Activated B cell treated with CpG ODN at 0.5 μM for 24 hours (primary cell): ENCODE measurements around the gene MMP8. TPM values are rescaled to one million over a fixed set of nuclear protein-coding genes. Genes with fewer than 3 reads are reported as not detected.

Source experiments
- ATAC-seq: fragments of 200-7000 bp; cut with Tn5 transposase; one replicate; pipeline ENCODE4 v1.10.0; 2021; ENCODE audit warnings: low read depth, mild to moderate bottlenecking, moderate library complexity
- CTCF ChIA-PET: fragments of 350-600 bp; sonication (Branson Sonifier 250); formaldehyde crosslinking; loops from one replicate; lab custom pipeline; 2021; ENCODE audit warnings: antibody characterized with exemption; lab: Charles Lee
- POLR2A ChIA-PET: fragments of 350-600 bp; sonication (Branson Sonifier 250); formaldehyde crosslinking; loops from one replicate; lab custom pipeline; 2021; ENCODE audit warnings: antibody characterized with exemption; lab: Charles Lee
- DNase-seq: peaks from one replicate; pipeline ENCODE4 v3.0.0; 2022
- H3K27ac Mint-ChIP-seq: one replicate; pipeline ENCODE4 v1.8.0; 2020; ENCODE audit warnings: mixed read lengths
- H3K27me3 Mint-ChIP-seq: one replicate; pipeline ENCODE4 v1.8.0; 2021; ENCODE audit warnings: mixed read lengths
- H3K36me3 Mint-ChIP-seq: one replicate; pipeline ENCODE4 v1.8.0; 2021; ENCODE audit warnings: low read depth, mixed read lengths
- H3K4me1 Mint-ChIP-seq: one replicate; pipeline ENCODE4 v1.8.0; 2021; ENCODE audit warnings: mixed read lengths
- H3K4me3 Mint-ChIP-seq: one replicate; pipeline ENCODE4 v1.8.0; 2020; ENCODE audit warnings: mild to moderate bottlenecking, mixed read lengths
- H3K9me3 Mint-ChIP-seq: one replicate; pipeline ENCODE4 v1.8.0; 2020; ENCODE audit warnings: mixed read lengths
- intact Hi-C: fragments of 100-400 bp; cut with micrococcal nuclease; formaldehyde crosslinking; loops from one replicate; pipeline ENCODE4 v1.15.1; 2024
- total RNA-seq: library from RNA; stranded (reverse); gene quantifications from 2 replicates; pipeline ENCODE4 v1.2.3, GENCODE V29; 2022
- TF ChIP-seq, protein P1 (sequence below): fragments of 200-600 bp; IDR thresholded peaks from one replicate; pipeline ENCODE4 v1.8.0; 2022; ENCODE audit warnings: antibody characterized with exemption, mild to moderate bottlenecking

The MMP8 gene
- total RNA-seq, 1 donor from 2014 or later = not detected

DNA sequence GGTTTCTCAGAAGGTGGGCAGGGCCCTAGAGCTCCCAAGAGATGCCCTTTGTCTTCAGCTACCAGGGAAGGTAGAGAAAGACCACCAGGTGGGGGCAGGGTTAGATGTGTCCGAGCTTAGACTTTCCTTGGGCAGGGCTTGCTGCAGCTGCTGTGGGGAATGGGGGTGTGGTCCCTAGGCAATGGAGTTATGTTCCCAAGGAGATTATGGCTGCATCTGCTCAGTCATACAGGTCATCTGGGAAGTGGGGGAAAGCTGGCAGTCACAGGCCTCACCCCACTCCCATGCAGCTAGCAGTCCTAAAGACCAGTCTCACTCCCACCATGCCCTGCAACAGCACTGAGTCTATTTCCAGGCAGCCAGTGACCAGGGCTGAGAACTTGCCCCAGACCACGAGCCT lies 48.7 kb downstream of the MMP8 start:
- no peaks in the 10 kb centered on the region for H3K4me1 Mint-ChIP-seq
- ATAC-seq (no peak), DNase-seq (no peak)
- peaks cover 18% of the 10 kb centered on the region for H3K27me3 Mint-ChIP-seq
- H3K36me3 Mint-ChIP-seq = no peaks in the 10 kb centered on the region
- POLR2A ChIA-PET = no interaction called here
- no peak overlapping the region for H3K4me3 Mint-ChIP-seq
- no peaks in the 10 kb centered on the region for H3K9me3 Mint-ChIP-seq
- CTCF ChIA-PET = no interaction called here
- TF ChIP-seq, protein P1, sequence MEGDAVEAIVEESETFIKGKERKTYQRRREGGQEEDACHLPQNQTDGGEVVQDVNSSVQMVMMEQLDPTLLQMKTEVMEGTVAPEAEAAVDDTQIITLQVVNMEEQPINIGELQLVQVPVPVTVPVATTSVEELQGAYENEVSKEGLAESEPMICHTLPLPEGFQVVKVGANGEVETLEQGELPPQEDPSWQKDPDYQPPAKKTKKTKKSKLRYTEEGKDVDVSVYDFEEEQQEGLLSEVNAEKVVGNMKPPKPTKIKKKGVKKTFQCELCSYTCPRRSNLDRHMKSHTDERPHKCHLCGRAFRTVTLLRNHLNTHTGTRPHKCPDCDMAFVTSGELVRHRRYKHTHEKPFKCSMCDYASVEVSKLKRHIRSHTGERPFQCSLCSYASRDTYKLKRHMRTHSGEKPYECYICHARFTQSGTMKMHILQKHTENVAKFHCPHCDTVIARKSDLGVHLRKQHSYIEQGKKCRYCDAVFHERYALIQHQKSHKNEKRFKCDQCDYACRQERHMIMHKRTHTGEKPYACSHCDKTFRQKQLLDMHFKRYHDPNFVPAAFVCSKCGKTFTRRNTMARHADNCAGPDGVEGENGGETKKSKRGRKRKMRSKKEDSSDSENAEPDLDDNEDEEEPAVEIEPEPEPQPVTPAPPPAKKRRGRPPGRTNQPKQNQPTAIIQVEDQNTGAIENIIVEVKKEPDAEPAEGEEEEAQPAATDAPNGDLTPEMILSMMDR = no peak
- intact Hi-C loops = no loop called here
- H3K27ac Mint-ChIP-seq = no peak overlapping the region

GRCh38 chr11:102669664-102670063 lies 55.1 kb downstream of the MMP8 start:
- POLR2A ChIA-PET = no interaction called here
- H3K4me3 Mint-ChIP-seq = no peak overlapping the region
- DNase-seq = no peak
- CTCF ChIA-PET = interaction anchor here (1.1 kb wide), 1 partner anchor 328 kb away, joined by 3 read pairs; no protein-coding TSS in a partner anchor
- TF ChIP-seq, protein P1 = no peak
- H3K36me3 Mint-ChIP-seq = no peaks in the 10 kb centered on the region
- peaks cover 3% of the 10 kb centered on the region for H3K4me1 Mint-ChIP-seq
- ATAC-seq = no peak
- no peak overlapping the region for H3K27ac Mint-ChIP-seq
- no peaks in the 10 kb centered on the region for H3K27me3 Mint-ChIP-seq
- intact Hi-C loops = loop anchor here (5.0 kb wide), 1 partner anchor 402 kb away; no protein-coding TSS in a partner anchor
- no peaks in the 10 kb centered on the region for H3K9me3 Mint-ChIP-seq

- ChIA-PET CTCF (interaction anchor here (0.8 to 4.1 kb wide), 30 partner anchors 8 to 805 kb away, joined by 3 to 56 read pairs (median 5); partner anchors contain the start of gene DYNC2H1), POLR2A (interaction anchor here (0.6 to 1.1 kb wide), 4 partner anchors 298 to 378 kb away, joined by 3 to 4 read pairs (median 3); no protein-coding TSS in a partner anchor)
- no peak overlapping the region for H3K27ac Mint-ChIP-seq
- H3K36me3 Mint-ChIP-seq = no peaks in the 10 kb centered on the region
- H3K27me3 Mint-ChIP-seq = no peaks in the 10 kb centered on the region
- peaks cover 3% of the 10 kb centered on the region for H3K4me1 Mint-ChIP-seq
- intact Hi-C loops = loop anchor here (1.0 to 5.0 kb wide), 10 partner anchors 171 to 814 kb away; partner anchors contain the start of gene BIRC2
- DNase-seq (no peak), ATAC-seq (peak; percentile 54)
- no peaks in the 10 kb centered on the region for H3K9me3 Mint-ChIP-seq
- TF ChIP-seq, protein P1 = no peak
- no peak overlapping the region for H3K4me3 Mint-ChIP-seq
Observed at GRCh38 chr11:102666331-102666957, 58.3 kb downstream of the MMP8 start.

GRCh38 chr11:102664001-102664752 lies 60.6 kb downstream of the MMP8 start:
- H3K27me3 Mint-ChIP-seq = no peaks in the 10 kb centered on the region
- intact Hi-C loops = no loop called here
- H3K4me3 Mint-ChIP-seq = no peak overlapping the region
- no peak for DNase-seq
- ATAC-seq = no peak
- POLR2A ChIA-PET = no interaction called here
- TF ChIP-seq, protein P1 = no peak
- no peaks in the 10 kb centered on the region for H3K36me3 Mint-ChIP-seq
- peaks cover 3% of the 10 kb centered on the region for H3K4me1 Mint-ChIP-seq
- no peaks in the 10 kb centered on the region for H3K9me3 Mint-ChIP-seq
- no peak overlapping the region for H3K27ac Mint-ChIP-seq
- CTCF ChIA-PET = interaction anchor here (3.0 to 4.1 kb wide), 2 partner anchors 322 to 375 kb away, joined by 30 to 56 read pairs; no protein-coding TSS in a partner anchor

- DNase-seq = no peak
- Mint-ChIP-seq H3K27ac (no peak overlapping the region), H3K4me1 (peaks cover 3% of the 10 kb centered on the region), H3K36me3 (no peaks in the 10 kb centered on the region), H3K4me3 (no peak overlapping the region), H3K9me3 (no peaks in the 10 kb centered on the region), H3K27me3 (no peaks in the 10 kb centered on the region)
- CTCF ChIA-PET = no interaction called here
- intact Hi-C loops = no loop called here
- POLR2A ChIA-PET = no interaction called here
- ATAC-seq = no peak
- TF ChIP-seq, protein P1 = no peak
Observed at GRCh38 chr11:102662607-102663006, 62.1 kb downstream of the MMP8 start.
